ENCODE results near the gene MOGAT2.

MOGAT2 gene

DNA sequence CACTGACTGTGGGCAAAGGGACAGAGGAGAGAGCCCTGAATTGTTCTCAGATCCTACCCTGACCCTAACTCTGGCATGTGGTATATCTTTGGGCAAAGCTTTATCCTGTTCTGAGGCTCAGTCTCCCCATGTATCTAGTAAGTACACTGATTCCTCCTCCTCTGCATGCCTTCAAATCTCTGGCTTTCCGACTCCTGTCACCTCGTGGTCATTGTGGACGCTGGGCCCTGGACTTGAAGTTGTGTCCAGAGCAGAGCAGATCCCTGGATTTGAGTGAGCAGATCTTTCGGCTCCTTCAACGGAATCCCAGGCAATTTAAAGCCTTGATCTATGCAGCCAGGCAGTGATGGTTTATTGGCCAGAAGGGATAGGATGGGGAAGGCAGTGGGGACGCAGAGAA, 3.0 kb downstream of the MOGAT2 start:
- H3K27ac ChIP-seq = no peak overlapping the region
- no peak for TF ChIP-seq ZFX (IDR thresholded peaks at IDR 0.05)
- TF ChIP-seq, protein P1, sequence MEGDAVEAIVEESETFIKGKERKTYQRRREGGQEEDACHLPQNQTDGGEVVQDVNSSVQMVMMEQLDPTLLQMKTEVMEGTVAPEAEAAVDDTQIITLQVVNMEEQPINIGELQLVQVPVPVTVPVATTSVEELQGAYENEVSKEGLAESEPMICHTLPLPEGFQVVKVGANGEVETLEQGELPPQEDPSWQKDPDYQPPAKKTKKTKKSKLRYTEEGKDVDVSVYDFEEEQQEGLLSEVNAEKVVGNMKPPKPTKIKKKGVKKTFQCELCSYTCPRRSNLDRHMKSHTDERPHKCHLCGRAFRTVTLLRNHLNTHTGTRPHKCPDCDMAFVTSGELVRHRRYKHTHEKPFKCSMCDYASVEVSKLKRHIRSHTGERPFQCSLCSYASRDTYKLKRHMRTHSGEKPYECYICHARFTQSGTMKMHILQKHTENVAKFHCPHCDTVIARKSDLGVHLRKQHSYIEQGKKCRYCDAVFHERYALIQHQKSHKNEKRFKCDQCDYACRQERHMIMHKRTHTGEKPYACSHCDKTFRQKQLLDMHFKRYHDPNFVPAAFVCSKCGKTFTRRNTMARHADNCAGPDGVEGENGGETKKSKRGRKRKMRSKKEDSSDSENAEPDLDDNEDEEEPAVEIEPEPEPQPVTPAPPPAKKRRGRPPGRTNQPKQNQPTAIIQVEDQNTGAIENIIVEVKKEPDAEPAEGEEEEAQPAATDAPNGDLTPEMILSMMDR (conservative IDR thresholded peaks at IDR 0.05) = no peak

DNA sequence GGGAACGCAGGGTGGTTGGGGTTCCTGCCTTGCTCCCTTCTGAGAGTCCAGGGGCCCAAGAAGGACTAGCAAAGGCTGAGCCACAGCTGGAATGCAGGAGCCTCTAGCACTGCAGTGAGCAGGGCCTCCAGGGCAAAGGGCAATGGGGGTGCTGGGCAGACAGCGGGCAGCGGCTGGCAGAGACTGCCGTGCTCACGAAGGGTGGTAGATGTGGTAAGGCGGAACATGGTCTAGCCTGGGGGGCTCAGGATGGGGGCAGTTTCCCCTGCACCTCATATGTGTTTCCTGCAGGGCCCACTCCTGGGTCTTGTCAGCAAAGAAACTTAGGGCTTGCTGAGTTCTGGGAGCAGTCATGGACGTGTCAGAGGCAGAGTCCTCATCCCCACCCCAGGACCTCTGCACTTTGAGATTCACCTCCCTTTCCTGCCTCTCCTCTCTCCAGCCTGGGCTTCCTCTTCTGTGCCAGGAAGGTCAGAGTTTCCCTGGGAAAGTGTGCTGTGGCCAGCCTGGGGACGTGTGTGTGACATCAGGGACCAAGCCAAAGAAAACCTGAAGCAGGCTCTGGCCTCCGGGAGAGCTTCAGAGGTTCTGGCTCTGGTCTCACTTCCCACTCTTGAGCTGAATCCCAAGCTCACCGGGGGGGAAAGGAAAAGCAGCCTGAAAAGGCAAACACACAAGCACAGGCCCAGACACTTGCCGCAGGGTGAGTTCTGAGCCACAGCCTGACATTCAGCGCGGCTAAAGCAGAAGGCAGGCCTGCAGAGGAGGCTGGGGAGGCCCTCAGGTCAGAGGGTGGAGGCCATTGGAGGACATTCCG, 4.4 kb downstream of the MOGAT2 start:
- peak overlapping the region; percentile 59 for H3K27ac ChIP-seq
- peak; percentile 66; the same call in 1 of the 2 replicates for TF ChIP-seq ZFX (IDR thresholded peaks at IDR 0.05)
- TF ChIP-seq, protein P1 (conservative IDR thresholded peaks at IDR 0.05) = no peak

DNA sequence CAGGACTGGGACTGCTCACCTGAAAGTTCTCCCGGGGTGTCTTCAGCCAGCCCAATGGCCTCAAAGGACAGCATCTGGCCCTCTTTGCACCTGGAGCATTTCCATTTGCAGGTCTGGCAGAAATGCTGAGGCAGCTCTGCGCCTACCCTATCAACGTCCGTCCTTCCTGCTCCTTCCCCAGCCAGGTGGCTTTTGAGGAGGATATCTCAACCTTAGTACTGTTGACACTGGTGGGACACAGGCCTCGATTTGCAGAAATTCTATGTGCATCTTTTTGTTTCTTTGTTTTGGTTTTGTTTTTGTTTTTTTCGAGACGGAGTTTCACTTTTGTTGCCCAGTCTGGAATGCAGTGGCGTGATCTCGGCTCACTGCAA, 5.0 kb downstream of the MOGAT2 start:
- H3K27ac ChIP-seq = peak overlapping the region; percentile 59

DNA sequence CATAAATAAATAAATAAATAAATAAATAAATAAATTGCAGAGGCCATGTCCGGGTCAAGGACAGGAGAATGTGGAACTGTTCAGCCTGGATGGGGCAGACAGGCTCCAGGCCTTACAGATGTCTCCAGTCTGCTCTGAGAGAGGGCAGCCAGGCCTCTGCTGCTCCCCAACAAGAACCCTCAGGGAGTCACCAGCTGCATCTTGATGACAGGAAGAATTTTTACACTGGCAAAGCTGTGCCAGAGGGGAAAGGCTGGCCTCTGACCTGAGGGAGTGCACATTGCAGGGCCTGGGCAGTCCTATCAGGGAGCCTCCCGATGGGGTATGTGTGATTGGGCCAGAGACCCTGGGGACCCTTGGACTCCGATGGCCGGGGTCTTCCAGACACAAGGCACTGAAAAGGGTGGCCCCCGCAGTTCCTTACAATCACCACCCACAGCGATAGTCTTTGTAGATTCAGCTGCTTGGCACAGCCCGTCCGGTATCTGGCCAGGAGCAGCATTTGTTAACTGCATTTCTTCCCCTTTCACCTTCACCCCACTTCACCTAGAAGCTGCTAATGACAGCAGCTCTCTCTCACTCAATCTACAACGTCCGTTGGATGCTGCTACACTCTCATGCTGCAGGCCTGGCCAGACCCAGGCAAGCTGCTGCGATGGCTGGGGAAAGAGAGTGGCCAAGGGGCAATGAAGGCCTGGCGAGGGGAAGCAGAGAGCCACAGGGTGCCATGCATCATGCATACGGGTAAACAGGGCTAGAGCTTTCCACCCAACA, 8.1 kb downstream of the MOGAT2 start:
- H3K27ac ChIP-seq = no peak overlapping the region
- no peak for TF ChIP-seq ZFX (IDR thresholded peaks at IDR 0.05)
- TF ChIP-seq, protein P1 (conservative IDR thresholded peaks at IDR 0.05) = no peak

More for the DNA sequence above, 5.0 kb downstream of the MOGAT2 start:
- TF ChIP-seq ZFX (IDR thresholded peaks at IDR 0.05) = no peak; the same call in 1 of the 2 replicates
- TF ChIP-seq, protein P1 (conservative IDR thresholded peaks at IDR 0.05) = no peak

DNA sequence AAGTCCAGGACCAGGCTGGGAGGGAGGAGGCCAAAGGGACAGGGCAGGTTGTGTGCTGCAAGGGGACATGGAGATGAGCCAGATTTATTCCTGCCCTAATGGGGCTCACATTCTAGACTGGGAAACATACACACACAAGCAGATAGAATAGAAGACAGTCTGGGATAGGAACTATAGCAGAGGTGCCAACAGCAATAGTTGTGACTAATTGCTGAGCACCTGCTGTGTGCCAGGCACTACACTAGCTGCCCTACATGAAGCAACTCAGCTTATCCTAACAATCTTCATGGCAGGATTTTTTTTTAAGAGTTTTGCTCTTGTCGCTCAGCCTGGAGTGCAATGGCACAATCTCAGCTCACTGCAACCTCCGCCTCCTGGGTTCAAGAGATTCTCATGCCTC, 11.4 kb downstream of the MOGAT2 start:
- H3K27ac ChIP-seq = no peak overlapping the region
- TF ChIP-seq, protein P1 (conservative IDR thresholded peaks at IDR 0.05) = no peak

DNA sequence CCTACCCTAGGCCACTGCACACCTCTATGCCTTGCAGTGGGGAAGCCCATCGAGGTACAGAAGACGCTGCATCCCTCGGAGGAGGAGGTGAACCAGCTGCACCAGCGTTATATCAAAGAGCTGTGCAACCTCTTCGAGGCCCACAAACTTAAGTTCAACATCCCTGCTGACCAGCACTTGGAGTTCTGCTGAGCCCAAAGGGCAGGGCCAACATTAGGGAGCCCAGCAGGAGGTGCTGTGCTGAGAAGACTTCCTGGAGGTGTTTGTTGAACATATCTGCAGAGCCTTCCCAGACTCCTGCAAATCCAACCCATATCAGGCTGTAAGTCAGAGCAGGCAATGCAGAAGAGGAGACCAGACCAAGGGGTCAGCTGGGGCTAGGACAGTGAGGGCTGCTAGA, 13.5 kb downstream of the MOGAT2 start:
- H3K27ac ChIP-seq = no peak overlapping the region
- no peak for TF ChIP-seq ZFX (IDR thresholded peaks at IDR 0.05)
- TF ChIP-seq, protein P1 (conservative IDR thresholded peaks at IDR 0.05) = no peak

DNA sequence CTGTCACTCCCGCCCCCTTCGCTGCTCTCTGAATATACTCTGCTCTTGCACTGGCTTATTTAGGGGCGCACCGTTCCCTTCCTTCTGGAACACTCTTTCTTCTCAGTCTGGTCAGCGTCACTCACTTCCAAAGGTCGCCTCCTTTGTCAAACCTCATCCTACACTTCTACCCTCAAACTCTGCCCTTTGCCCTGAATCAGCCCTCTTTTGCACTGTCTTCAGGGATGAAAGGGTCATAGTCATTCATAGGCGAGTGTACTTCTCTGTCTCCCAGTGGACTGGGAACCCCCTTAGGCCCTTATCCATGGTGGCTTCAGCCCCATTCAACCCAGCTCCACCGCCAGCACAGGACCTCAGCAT, 15.4 kb downstream of the MOGAT2 start:
- no peak overlapping the region for H3K27ac ChIP-seq
- TF ChIP-seq, protein P1 (conservative IDR thresholded peaks at IDR 0.05) = no peak
- no peak for TF ChIP-seq ZFX (IDR thresholded peaks at IDR 0.05)

Measured in C4-2B (cell line).